Heart left ventricle (tissue), 16 donors: ENCODE results near the gene DNASE1L1. TPM values are rescaled to one million over a fixed set of nuclear protein-coding genes. Genes with fewer than 3 reads are reported as not detected.

ENCODE experiments used
- ATAC-seq, 4 donors: fragments of 200-7000 bp; cut with Tn5 transposase; one replicate each; pipeline ENCODE4 v1.9.1; 2020 to 2022; ENCODE audit warnings: moderate library complexity in 4 of 4, mild to moderate bottlenecking in 3 of 4, moderate number of reproducible peaks in 1 of 4
- DNase-seq, 5 donors: peaks; one replicate each; pipeline ENCODE4 v3.0.0-alpha.2; 2020
- H3K27ac ChIP-seq, 12 donors: fragments of 200-600 bp; sonication (generic) in 4 of 12; one replicate each; pipeline versions ENCODE4 v1.5.0 to v1.8.0; 2016 to 2022; ENCODE audit warnings: mild to moderate bottlenecking in 2 of 12
- H3K27me3 ChIP-seq, 9 donors: fragments of 200-600 bp; sonication (generic) in 2 of 9; one replicate each; pipeline versions ENCODE4 v1.5.1 to v1.8.0; 2016 to 2022; ENCODE audit warnings: mild to moderate bottlenecking in 3 of 9
- H3K36me3 ChIP-seq, 9 donors: fragments of 200-600 bp; sonication (generic) in 2 of 9; one replicate each; pipeline versions ENCODE4 v1.5.0 to v1.8.0; 2018 to 2022; ENCODE audit warnings: mild to moderate bottlenecking in 2 of 9
- H3K4me1 ChIP-seq, 12 donors: fragments of 200-600 bp; sonication (generic) in 4 of 12; one replicate each; pipeline versions ENCODE4 v1.5.0 to v1.8.0; 2016 to 2022; ENCODE audit warnings: mild to moderate bottlenecking in 3 of 12
- H3K4me3 ChIP-seq, 12 donors: fragments of 200-600 bp; sonication (generic) in 4 of 12; one replicate each; pipeline versions ENCODE4 v1.5.0 to v1.8.0; 2017 to 2022; ENCODE audit warnings: mild to moderate bottlenecking in 9 of 12, moderate library complexity in 4 of 12
- H3K9me3 ChIP-seq, 12 donors: fragments of 200-600 bp; sonication (generic) in 4 of 12; one replicate each; pipeline versions ENCODE4 v1.5.0 to v1.8.0; 2016 to 2022; ENCODE audit warnings: mild to moderate bottlenecking in 1 of 12
- POLR2A ChIP-seq, 2 donors: fragments of 450-650 bp; IDR thresholded peaks; one replicate each; pipeline ENCODE4 v1.6.1; 2017; ENCODE audit warnings: antibody characterized with exemption in 2 of 2, mild to moderate bottlenecking in 2 of 2, moderate library complexity in 2 of 2
- WGBS, 4 donors: extraction: QIAGEN DNeasy Blood & Tissue Kit in 2 of 4; methylation state at CpG; one replicate each; pipeline versions ENCODE4 v1.1.5 to v1.1.7; 2013 to 2018; 5-methylcytosine and 5-hydroxymethylcytosine counted together
- intact Hi-C, 10 donors: fragments of 100-400 bp; cut with DNase I; formaldehyde crosslinking; loops; one replicate each; pipeline versions ENCODE4 v1.11.1 to v1.14.2; 2022
- polyA plus RNA-seq, 2 donors: library from polyadenylated mRNA; stranded (reverse); fragments of 200-250 nt; gene quantifications; one replicate each; pipeline ENCODE4 v1.2.3, GENCODE V29; 2013
- total RNA-seq, 9 donors: library from RNA; depleted of rRNA in 2 of 9; stranded (reverse); fragments of >200 nt in 2 of 9; fragmentation: NEBNext Ultra II Directional in 3 of 9; extraction: Animal tissue kit (Norgen Biotek cat#: 25700) in 3 of 9; gene quantifications; one replicate each; pipeline versions ENCODE4 v1.1.0 to v1.2.4, GENCODE V29; 2016 to 2023
- TF ChIP-seq, protein P1 (sequence below), 12 donors: fragments of 200-600 bp; sonication (generic) in 4 of 12; IDR thresholded peaks; one replicate each; pipeline versions ENCODE4 v1.5.0 to v1.8.0; 2018 to 2022; ENCODE audit warnings: antibody characterized with exemption in 12 of 12, mild to moderate bottlenecking in 5 of 12
- donor health status: ischemic (EF 13 %, LVEDD 7.1; RV severe dilation, severe dysfunction).
- donor health status: healthy with polysubstance abuse.
- donor health status: DM: no; HTN: yes; CAD: no.
- donor health status: DM: no; HTN: no; CAD: no.
- donor health status: ischemic (EF 25% LVEDD 6.9; RV normal size, moderate dysfunction).
- donor health status: ischemic (EF 25% LVEDD 5.7; RV mildly dilated, moderate dysfunction).
- donor health status: healthy.
- donor health status: DM: yes; HTN: yes; CAD: no.
- donor health status: ischemic (EF 35%, LVEDD 5.7; RV mildly dilated, moderate dysfunction).
- donor health status: nonischemic (EF 11% LVEDD 7.7; RV severe dilation, severe dysfunction).
- donor health status: DM: yes; HTN: yes; CAD: no.
- donor health status: PGD.
- donor health status: ischemic (EF 29% LVEDD 5.4; RV normal size, mild dysfunction).
- donor health status: nonischemic (EF 23%, LVEDD 6.1; RV moderate dilation, normal function).

The DNASE1L1 gene
- total and polyA plus RNA-seq, 11 donors = 26.7 to 117 (median 43.8) TPM

DNA sequence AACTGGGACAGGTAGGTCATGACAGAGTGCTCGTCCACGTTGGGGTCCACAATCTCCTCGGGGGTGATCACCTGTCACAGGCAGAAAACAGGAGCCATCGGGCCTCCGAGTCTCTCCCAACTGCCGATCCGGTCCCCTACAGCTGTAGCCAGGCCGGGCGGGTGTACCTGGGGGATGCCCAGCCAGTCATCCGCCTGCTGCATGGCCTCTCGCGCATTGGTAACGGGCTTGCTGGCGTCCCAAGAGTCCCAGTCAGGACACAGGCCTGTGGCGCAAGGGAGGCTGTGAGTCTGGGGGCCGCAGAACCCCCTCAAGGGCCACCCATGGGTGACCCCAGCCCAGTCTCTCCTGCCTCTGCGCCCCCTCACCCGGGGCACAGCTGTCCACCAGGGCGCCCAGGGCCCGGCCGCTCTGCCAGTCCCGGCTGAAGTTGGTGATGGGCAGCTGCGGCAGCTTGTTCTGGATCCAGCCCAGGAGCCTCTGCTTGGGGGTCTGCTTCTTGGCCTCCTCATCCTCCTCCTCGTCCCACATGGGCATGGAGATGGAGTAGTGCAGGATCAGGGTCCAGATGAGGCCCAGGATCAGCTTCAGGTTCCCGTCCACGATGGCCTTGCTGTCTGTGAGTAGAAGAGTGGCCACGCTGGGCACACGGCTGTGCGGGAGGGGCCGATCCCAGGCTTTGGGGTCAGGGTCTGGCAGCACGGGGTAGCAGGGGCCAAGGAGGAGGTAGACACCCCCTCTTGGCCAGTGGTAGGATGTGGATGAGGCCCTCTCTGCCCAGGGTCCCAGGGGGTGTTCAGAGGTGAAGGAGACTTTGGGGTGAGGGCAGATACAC, 41.4 kb downstream of the DNASE1L1 start:
- peaks cover 0 to 44% (median 23%) of the 10 kb centered on the region in 12 donors for H3K4me1 ChIP-seq
- H3K27ac ChIP-seq = peak overlapping the region; percentile 78 to 100 (median 96)
- H3K36me3 ChIP-seq = peaks cover 0 to 56% (median 52%) of the 10 kb centered on the region in 9 donors
- H3K9me3 ChIP-seq = no peaks in the 10 kb centered on the region
- H3K4me3 ChIP-seq = peak overlapping the region in 10 of 12 donors; percentile 73 to 99 (median 85)
- 57 to 78% (median 64%) methylated on average over 11 to 31 of the region's 31 CpGs for WGBS, 4 donors
- TF ChIP-seq POLR2A (IDR thresholded peaks at IDR 0.05) = no peak
- TF ChIP-seq, protein P1, sequence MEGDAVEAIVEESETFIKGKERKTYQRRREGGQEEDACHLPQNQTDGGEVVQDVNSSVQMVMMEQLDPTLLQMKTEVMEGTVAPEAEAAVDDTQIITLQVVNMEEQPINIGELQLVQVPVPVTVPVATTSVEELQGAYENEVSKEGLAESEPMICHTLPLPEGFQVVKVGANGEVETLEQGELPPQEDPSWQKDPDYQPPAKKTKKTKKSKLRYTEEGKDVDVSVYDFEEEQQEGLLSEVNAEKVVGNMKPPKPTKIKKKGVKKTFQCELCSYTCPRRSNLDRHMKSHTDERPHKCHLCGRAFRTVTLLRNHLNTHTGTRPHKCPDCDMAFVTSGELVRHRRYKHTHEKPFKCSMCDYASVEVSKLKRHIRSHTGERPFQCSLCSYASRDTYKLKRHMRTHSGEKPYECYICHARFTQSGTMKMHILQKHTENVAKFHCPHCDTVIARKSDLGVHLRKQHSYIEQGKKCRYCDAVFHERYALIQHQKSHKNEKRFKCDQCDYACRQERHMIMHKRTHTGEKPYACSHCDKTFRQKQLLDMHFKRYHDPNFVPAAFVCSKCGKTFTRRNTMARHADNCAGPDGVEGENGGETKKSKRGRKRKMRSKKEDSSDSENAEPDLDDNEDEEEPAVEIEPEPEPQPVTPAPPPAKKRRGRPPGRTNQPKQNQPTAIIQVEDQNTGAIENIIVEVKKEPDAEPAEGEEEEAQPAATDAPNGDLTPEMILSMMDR (IDR thresholded peaks at IDR 0.05) = no peak
- DNase-seq (no peak), ATAC-seq (no peak)
- H3K27me3 ChIP-seq = no peaks in the 10 kb centered on the region
- intact Hi-C loops = no loop called here

DNA sequence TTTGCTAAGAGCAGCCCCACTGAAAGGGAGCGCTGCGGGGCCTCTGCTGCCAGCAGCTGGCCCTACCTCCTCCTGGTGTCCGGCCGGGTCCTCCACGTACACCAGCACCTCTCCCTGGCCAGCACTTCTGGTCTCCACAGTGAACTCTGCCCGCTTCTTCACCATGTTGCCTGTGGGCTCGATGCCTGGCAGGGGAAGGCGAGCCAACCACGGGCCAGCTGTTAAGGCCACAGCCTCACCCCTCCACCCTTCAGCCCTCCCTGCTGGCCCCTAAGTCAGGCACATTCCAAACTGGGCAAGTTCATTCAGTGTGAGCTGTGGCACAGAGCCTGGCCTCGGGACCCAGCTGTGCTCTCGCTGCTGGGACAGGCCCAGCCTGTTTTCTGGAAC, 42.4 kb downstream of the DNASE1L1 start:
- peaks cover 2 to 67% (median 63%) of the 10 kb centered on the region in 9 donors for H3K36me3 ChIP-seq
- DNase-seq = peak in 4 of 5 donors; percentile 62 to 76 (median 66)
- no peaks in the 10 kb centered on the region for H3K27me3 ChIP-seq
- TF ChIP-seq POLR2A (IDR thresholded peaks at IDR 0.05) = no peak
- TF ChIP-seq, protein P1 (IDR thresholded peaks at IDR 0.05) = no peak
- 39 to 73% (median 58%) methylated on average over 11 of the region's 11 CpGs for WGBS, 4 donors
- peak; percentile 6 to 40 (median 28) for ATAC-seq
- intact Hi-C loops = no loop called here
- H3K27ac ChIP-seq = peak overlapping the region in 11 of 12 donors; percentile 71 to 100 (median 97)
- H3K9me3 ChIP-seq = no peaks in the 10 kb centered on the region
- H3K4me3 ChIP-seq = peak overlapping the region in 1 of 12 donors; percentile 93
- H3K4me1 ChIP-seq = peaks cover 0 to 36% (median 23%) of the 10 kb centered on the region in 12 donors

DNA sequence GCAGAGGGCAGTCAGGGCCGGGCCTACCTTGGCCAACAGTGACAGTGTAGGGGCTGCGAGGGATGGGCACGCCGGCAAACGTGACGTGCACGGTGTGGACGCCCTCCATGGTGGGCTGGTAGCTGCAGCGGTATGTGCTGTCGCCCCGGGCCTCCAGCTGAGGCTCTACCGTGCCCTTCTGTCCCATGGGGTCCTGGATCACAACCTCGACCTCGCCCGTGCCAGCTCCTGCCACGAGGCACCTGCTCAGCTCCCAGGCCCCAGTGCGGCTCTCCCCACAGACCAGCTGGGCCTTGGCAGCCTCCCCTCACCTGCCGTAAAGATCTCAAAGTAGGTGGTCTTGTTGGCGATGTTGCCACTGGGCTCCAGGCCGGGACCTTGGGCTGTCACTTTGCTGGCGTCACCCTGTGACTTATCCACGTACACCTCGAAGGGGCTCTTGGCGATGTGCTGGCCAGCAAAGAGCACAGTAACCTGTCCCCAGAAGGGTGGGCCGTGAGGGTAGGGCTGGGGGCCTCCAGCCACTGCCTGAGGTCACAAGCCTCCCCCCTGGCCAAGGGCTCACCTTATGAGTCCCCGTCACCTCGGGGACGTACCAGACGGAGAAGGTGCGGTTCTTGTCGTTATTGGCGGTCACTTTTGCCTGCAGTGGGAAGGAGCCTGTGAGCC, 42.9 kb downstream of the DNASE1L1 start:
- no peak for TF ChIP-seq POLR2A (IDR thresholded peaks at IDR 0.05)
- TF ChIP-seq, protein P1 (IDR thresholded peaks at IDR 0.05) = no peak
- no peak for ATAC-seq
- WGBS, 4 donors = 62 to 74% (median 69%) methylated on average over 20 to 32 of the region's 32 CpGs
- Histone ChIP-seq H3K9me3 (no peaks in the 10 kb centered on the region), H3K27ac (peak overlapping the region in 11 of 12 donors; percentile 8 to 99 (median 96)), H3K4me1 (peaks cover 0 to 40% (median 23%) of the 10 kb centered on the region in 12 donors), H3K36me3 (peaks cover 2 to 72% (median 68%) of the 10 kb centered on the region in 9 donors), H3K4me3 (peak overlapping the region in 1 of 12 donors; percentile 9), H3K27me3 (no peaks in the 10 kb centered on the region)
- no peak for DNase-seq
- intact Hi-C loops = no loop called here
